ENCODE data around the gene PLPPR2.
"Not testable (repeated sequence)": the region's sequence is repeated elsewhere in the genome, so short reads cannot be mapped to it uniquely, and the experiment has no call there.

The PLPPR2 gene

DNA sequence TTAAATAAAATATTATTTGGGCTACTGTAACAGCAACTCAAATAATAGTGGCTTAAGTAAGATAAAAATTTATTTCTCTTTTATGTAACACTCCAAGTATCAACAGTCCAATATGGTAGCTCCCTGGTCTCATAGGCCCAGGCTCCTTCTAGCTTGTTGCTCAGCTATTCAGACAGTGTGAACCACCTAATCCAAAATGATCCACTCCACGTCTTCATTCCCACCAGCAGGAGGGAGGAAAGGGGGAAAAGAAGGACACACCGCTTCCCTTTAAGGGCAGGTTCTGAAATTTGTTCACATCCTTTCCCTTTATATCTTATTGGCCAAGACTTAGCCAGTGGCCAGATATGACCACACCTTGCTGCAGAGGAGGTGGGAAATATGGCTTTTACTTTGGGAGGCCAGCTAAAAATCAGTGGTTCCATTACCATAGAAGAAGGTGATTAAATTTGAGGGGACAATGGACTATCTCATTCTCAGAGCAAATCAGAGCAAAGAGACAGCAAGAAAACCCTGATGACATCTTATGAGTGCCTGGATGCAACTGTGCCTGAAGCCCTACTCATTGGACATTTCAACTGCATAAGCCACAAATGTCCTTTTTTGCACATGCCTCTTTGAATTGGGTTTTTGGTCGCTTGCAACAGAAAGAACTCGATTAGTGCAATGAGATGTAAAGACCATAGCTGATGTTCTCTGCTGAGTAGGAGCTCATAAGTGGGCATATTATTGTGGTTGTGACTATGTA, 35.9 kb downstream of the PLPPR2 start:
- no peak for DNase-seq (ENCODE audit: insufficient read length, low spot score)
- no peak for FAIRE-seq

DNA sequence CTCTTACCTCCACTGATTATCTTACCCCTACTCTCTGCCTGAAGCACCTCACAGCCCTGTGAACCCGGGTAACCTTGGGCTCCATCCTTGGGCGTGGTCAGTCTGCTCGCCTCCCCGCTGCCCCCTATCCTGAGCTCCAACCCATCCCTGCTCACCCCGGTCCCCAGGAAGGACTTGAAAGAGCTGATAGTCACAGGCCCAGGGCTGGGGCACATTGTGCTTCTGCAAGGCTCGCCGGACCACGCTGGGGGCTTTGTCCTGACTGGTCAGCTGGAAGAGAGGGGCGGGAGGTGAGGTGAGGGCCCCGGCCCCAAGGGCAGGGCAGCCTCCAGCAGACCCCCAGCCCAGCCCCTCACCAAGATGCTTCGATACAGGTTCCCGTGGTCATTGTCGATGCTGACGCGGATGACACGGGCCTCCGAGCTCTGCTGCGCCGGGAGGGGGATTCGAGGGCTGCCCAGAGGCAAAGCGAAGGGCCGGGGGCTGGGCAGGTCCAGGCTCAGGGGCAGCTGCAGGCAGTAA, 41.9 kb downstream of the PLPPR2 start:
- no peak for FAIRE-seq
- no peak for DNase-seq (ENCODE audit: insufficient read length, low spot score)

DNA sequence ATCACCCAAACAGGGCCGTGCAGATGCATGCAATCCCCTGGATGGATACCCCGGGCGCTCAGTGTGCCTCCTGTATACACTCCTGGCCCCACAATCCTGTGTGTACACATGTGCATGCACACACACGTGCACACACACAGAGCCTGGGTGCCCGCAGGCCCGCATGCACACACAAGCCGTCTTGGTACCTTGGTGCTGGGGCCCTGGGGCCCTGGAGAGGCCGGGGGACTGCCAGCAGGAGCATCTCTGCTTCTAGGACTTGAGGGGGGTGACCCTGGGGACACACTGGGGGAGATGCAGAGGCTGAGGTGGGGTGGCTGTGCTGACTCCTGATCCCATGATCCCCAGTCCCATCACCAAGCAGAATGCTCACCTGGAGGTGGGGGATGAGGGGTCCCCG, 44.4 kb downstream of the PLPPR2 start:
- no peak for DNase-seq (ENCODE audit: insufficient read length, low spot score)
- no peak for FAIRE-seq

DNA sequence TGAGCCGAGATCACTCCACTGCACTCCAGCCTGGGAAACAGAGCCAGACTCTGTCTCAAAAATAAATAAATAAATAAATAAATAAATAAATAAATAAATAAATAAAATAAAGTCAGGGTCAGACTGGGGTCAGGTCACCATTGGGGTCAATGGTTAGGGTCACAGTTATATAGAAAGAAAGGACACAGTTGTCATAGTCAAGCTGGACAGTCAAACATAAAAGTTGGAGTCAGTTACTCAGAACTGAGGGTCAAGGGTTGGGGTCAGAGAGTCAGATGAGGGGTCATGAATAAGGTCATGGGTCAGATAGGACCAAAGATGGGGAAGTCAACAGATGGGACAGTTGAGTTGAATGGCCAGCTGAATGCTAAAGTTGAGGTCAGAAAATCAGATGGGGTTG, 45.6 kb downstream of the PLPPR2 start:
- DNase-seq (ENCODE audit: insufficient read length, low spot score) (no peak), FAIRE-seq (no peak)

DNA sequence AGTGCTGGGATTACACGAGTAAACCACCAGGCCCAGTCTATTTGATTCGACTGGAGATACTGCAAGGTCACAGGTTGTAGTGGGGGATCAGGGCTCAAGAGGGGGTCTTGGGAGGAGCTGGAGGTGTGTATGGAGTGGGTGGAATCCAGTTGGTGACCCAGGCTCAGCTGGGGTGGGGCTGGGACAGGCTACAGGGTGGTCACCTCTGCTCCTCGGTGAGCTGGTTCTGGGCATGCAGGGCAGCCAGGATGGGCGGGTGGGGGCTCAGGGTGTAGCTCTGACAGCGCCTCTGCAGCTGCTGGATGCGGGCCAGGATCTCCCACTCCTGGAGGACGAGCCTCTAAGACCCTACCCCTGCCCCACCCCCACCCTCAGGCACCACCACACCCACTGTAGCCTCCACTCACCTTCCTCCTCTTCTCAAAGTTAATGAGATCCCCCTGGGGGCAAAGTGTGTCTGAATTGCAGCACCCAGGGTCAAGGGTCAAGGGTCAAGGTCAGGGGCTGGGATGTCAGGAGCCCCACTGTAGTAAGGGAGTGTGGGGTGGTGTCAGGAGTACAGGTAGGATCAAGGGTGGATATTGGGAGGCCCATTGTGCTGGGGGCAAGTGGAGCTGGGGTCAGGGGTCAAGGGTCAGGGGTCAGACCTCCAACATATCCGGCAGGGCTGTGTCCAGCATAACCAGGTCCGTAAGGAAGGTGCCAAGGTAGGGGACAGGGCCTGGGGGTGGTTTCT, 46.7 kb downstream of the PLPPR2 start:
- no peak for DNase-seq (ENCODE audit: insufficient read length, low spot score)
- no peak for FAIRE-seq

DNA sequence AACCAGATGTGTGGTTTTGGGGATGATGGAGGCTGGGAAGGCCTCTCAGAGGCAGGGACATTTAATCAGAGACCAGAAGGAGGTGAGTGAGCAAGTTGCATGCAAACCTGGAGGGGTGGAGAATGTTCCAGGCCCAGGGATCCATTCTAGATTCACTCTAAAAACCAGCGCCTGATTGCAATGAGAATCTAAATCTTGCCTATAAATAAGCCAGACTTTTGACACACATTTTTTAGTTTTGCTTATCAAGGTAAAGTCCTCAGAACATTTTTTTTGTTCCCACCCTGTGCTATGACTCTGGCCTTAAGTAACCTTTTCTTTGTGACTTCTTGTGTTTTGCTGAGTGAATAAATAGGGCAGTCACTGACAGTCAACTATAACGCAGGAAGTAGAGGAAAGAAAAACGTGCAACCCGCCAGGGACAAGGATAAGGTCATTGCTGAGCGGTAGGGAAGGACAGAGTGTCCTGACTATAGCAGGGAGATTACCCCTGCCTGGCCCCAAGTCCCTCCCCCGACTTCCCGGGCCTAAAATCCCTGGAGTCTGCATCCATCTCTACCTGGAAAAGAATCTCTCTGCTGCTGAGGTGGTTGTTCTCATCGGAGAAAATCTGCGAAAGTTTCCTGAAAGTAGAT, 49.5 kb downstream of the PLPPR2 start:
- DNase-seq (ENCODE audit: insufficient read length, low spot score) (no peak), FAIRE-seq (no peak)

DNA sequence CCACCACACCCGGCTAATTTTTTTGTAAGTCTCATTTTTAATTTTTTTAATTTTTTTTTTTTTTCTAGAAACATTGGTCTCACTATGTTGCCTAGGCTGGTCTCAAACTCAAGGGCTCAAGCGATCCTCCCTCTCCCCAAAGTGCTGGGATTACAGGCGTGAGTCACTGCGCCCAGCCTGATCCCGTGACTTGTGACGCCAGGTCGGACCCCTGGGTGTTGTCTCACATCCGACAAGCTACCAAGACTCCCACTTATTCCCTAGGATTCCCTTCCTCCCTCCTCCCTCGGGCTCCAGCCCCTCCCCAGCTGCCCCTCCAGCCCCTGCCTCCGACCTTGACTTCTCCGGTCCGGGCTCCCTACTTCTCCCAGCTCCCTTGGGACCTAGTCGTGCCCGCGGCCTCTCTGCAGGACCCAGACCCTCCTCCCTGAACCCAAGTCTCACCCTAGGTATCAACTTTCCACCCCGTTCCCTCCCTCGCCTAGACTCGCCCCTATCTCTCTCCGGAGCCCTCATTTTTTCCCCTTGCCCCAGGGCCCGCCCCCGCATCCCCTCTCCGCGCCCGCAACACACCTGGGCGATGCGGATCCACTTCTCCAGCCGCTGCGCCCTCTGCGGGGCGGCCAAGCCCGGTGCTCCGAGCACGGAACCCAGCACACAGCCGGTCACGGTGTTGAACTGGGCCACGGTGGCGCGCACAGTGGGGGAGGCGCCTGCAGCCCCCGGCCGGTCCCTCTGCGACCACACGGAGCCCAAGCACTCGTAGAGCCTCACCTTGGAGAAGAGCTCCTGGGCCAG, 50.8 kb downstream of the PLPPR2 start:
- FAIRE-seq (no peak), DNase-seq (ENCODE audit: insufficient read length, low spot score) (no peak)

DNA sequence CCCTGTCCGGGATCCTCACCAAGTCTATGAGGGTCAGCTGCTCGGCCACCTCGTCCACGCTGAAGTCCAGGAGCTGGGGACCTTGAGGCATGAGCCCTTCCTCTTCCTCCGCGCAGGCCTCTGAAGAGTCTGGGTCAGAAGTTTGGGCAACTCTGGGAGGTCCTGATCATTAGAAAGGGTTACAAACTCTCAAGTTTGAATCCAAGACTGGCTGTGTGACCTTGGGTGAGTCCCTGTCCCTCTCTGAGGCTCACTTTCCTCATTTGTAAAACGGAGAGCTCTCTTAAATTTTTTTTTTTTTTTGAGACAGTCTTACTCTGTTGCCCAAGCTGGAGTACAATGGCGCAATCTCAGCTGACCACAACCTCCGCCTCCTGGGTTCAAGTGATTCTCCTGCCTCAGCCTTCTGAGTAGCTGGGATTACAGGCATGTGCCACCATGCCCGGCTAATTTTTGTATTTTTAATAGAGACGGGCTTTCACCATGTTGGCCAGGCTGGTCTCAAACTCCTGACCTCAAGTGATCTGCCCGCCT, 51.5 kb downstream of the PLPPR2 start:
- not testable (repeated sequence) for DNase-seq (ENCODE audit: insufficient read length, low spot score); FAIRE-seq

DNA sequence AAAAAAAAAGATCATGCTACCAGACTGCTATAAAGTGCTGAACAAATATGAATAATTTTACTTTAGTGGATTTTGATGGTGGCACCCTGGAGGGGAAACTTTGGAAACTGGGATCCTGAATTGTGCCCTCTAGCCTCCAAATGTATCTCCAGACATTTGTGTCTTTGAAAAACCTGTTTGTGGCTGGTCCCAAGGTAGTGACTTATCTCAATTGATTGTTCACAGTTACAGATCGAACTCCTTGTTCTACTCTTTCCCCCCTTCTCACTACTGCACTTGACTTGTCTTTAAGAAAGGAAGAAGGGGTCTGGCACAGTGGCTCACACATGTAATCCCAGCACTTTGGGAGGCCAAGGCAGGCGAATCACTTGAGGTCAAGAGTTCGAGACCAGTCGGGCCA, 53.4 kb downstream of the PLPPR2 start:
- FAIRE-seq (no peak), DNase-seq (ENCODE audit: insufficient read length, low spot score) (no peak)

DNA sequence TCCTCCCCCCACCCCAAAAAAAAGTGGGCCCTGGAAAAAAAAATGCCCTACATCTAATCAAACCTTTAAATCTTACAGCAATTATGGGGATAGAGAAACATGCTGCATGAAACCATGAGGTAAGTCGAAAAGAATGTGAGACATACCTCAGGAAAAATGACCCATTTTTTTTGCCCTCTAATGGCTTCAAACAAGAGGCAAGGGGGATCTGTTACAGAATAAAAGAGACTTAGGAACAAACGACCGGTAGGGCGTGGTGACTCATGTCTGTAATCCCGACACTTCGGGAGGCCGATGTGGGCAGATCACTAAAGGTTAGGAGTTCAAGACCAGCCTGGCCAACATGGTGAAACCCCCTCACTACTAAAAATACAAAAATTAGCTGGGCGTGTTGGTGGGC, 55.5 kb downstream of the PLPPR2 start:
- no peak for DNase-seq (ENCODE audit: insufficient read length, low spot score)

DNA sequence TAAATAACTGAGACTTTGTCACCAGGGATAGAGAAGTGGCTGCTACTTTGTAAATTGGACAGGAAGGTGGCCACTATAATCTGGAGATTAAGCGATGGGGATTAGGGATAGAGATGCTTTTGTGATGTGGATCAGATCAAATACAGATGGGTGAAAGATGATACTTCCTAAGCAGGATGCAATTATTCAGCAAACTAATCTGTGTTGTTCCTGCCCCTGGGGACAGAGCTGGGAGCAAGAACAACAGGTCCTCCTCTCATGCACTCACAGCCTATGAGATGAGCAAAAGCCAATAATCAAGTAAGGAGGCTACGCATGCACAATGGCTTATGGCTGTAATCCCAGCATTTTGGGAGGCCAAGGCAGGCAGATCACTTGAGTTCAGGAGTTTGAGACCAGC, 59.3 kb downstream of the PLPPR2 start:
- FAIRE-seq (no peak), DNase-seq (ENCODE audit: insufficient read length, low spot score) (no peak)

More for the DNA sequence above, 55.5 kb downstream of the PLPPR2 start:
- FAIRE-seq = no peak
